Inflammatory macrophage treated with lipopolysaccharide for 1 hour (primary cell): ENCODE measurements around the gene CERK.

Experiments used
- DNase-seq, 2 donors: peaks; one replicate each; pipeline ENCODE4 v3.0.0-alpha.2; 2020 to 2022

The CERK gene

DNA sequence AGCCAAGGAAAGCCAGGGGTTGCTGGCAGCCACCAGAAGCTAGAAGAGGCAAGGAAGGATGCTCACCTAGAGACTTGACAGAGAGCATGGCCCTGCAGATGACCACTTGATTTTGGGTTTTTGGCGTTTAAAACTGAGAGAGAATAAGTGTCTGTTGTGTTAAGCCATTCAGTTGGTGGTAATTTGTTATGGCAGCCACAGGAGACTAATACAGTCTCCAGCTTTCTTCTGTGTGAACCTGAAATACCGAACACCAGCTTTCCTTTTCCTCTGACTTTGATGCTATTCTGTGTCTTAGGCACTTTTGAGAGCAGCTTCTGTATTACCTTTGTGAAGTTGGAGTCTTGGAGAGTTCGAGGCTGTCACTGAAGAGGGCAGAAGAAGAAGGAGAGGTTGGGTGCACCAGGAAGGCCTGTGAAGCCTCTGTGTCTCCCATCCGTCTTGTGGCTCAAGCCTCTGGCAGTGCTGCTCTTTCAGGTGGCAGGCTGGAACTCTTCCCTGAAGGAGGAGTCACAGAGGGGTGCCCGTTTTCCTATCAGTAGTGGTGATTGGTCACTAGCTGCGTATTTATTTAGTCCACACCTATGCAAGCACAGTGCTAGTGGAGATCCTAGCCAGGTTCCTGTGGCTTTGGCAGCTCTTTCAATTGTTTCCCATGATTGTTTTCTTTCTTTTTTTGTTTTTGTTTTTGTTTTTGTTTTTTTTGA is 26.9 kb upstream of the CERK start:
- DNase-seq = no peak

DNA sequence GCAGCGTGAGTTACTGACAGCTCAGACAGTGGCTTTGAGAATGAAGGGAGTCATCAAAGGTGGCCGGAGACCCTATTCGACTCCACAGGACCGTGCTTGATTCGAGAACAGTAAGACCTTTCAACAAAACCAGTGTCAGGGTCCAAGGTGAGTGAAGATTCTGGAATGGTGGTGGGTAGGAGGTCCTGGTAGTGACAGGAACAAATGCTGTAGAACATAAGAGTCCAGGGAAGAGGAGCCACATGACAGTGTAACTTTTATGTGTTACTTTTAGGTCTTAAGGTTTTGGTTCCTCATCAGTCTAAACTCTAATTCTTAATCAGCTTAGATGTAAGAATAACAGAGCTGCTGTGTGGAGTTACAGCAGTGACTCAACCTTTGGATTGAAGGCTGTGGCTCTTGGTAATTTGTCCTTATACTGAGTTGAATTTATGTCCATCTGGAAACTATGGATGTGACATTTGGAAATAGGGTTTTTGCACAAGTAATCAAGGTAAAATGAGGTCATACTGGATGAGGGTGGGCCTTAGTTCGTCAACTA is 26.2 kb upstream of the CERK start:
- DNase-seq = no peak

DNA sequence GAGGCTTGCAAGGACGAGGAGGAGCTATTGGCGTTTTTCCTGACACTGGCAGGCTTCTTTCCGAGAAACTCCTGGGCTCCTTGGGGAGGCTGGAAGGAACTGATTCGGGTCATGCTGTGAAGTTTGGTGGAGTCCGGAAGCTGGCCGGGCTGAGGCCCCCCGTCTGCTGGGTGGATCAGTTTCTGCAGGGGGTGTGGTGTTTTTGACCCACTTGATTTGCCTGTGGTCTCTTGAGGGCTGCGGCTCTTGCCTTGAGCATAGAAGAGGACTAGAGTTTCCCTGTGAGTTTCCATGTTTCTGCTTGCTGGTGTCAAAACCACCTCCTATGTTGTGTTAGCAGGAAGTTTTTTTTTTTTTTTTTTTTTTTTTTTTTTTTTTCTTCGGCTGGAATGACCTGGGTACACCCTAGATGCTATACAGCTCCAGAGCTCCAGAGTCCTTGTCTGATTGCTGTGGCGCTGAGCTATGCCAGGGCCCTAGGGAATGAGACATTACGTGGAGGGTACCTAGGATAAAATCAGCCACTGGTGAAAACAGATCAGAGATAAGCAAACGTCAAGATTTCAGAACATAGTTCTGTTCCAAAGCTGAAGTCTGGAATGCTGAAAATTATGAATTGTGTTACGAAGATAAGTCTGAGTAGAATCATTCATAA is 25.1 kb upstream of the CERK start:
- DNase-seq = no peak

DNA sequence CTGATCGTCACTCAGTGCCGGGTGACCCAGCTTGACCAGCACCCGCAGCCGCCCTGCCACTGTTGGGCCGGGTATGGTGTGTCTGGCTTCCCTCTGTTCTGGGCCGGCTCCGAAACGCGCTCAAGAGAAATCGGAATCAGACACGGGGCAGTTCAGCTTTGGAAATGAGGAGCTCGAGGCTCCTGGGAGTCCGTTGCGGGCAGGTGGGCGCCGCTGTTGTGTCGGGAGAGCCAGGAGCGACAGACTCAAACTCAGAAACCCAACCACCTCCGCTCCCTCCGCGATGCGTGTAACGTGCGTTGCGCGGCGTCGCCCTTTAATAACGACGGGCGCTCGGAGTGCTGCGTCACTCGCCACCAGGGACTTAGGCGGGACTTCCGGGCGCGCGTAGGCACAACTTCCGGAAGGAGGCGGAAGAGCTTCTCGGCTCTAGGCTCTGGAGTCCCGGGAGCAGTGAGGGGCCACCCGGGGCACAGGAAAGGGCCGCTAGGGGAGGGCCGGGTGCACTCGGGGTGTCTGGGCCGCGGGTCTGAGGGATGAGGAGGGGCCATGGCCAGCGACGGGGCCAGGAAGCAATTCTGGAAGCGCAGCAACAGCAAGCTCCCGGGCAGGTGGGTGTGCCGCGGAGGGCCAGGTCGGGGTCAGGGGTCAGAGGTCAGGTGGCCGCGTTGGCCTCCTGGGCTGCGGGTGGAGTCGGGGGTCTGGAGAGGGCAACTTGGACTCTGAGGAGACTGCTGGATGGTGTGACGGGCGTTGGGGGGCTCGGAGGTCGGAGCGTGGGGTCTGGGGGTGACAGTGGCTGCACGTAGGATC is 24.4 kb upstream of the CERK start, which contains the start of gene TBC1D22A:
TSS of gene TBC1D22A (plus strand) at position 413 of the 813 bp plus-strand sequence. CDS start at position 550, 137 bp downstream.
- DNase-seq = peak; percentile 92 to 98

DNA sequence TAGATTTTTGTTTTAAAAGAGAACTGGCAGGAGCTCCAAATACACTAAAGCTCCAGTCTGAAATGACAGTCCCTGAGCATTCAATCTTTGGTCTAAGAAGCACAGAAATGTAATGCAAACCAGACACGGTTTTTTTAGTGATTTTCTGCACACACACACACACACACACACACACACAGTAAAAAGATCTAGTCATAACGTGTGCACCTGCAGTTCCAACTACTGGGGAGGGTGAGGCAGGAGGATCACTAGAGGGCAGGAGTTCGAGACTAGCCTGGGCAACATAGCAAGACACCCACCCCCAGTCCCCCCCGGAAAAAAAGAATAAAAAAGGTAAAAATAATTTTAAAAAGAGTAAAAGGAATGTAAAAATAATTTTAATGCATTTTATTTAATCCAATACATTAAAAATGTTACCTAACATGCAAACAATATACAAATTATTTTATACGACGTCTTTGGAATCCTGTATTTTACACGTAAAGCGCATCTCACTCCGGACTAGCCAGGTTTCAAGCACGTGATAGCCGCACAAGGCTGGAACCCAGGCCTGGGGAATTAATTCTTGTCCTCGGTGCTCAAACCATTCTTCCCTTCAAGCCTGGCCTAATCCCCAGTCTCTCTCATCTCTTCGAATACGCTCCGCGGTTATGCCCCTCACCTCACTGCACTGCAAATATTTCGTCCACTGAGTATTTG is 23.6 kb upstream of the CERK start:
- no peak for DNase-seq

DNA sequence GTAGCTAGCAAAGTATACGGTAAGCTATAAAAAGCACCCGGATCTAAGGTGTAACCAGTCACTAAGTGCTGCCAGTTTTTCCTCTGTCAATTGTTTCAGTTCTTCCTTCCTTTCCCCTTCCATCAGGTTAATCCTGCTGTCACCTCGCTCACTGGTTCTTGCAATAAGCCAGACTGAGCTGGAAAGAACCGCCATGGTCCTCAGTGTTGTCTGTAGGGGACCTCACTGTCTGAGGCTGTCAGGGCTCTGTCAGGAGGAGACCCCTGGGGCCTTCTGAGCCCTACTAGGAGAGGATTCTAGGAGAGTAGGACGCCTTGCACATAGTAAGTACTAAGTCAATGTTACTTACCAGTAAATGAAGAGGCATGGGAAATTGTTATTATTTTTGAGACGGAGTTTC is 23.0 kb upstream of the CERK start:
- no peak for DNase-seq

DNA sequence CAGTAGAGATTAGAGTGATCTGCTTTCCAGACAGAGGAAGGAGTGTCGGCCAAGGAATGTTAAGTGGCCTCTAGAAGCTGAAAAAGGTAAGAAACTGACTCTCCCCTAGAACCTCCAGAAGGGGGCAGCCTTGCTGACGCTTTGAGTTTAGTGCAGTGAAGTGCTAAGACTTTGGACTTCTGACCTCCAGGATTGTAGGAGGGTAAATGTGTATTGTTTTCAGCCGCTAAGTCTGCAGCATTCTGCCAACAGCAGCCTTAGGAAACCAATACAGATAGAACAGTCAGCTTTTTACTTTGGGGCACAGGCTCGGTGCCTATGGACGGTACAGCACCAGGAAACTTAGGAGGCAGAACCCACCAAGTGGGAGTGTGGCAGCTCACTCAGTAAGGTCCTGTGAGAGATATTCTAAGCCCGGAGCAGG is 20.8 kb upstream of the CERK start:
- DNase-seq = peak; percentile 52 to 83

DNA sequence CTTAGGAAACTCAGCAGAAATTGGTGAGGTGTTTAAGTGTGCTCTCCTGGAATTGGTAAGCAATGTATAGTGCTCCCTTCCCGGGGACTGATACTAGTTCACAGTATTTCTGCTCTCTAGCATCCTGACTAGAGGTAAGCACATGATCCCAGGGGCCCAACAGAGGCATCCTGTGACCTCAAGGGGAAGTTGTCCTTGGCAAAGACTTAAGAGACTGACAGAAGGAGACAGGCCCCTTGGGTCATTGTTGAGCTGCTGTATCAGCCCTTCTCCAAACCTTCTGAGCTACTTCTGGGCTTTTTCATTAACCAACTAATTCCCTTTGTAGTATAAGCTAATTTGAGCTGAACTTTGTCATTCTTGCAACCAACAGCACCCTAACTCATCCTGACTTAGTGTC is 20.1 kb upstream of the CERK start:
- DNase-seq = no peak

DNA sequence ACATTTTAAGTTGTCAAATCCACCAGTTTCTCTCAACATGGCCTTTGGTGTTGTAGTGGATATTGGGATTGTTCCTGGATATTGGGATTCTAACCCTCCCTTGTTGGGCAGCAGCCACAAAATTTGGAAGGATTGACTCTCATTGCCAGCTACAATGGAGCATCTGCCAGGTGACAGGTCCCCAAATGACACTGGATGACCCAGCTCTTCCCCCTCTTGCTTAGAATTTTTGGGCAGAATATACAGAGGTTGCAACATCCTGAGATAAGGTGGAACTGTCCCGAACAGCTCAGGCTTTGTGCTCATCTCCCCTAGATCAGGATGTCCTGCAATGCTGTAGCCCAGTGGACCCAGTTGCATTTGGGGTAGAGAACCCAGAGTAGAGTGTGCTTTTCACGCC is 19.1 kb upstream of the CERK start:
- no peak for DNase-seq

DNA sequence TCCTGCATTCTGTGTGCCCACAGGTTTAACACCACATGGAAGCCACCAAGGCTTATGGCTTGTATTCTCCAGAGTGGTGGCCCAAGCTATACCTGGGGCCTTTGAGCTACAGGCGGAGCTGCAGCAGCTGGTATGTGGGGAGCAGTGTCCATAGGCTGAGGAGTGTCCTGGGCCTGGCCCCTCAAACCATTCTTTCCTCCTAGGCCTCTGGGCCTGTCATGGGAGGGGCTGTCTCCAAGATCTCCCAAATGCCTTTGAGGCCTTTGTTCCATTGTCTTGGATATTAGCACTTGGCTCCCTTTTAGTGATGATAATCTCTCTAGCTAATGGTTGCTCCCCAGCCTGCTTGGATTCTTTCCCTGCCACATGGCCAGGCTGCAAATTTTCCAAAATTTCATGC is 18.0 kb upstream of the CERK start:
- DNase-seq = no peak

DNA sequence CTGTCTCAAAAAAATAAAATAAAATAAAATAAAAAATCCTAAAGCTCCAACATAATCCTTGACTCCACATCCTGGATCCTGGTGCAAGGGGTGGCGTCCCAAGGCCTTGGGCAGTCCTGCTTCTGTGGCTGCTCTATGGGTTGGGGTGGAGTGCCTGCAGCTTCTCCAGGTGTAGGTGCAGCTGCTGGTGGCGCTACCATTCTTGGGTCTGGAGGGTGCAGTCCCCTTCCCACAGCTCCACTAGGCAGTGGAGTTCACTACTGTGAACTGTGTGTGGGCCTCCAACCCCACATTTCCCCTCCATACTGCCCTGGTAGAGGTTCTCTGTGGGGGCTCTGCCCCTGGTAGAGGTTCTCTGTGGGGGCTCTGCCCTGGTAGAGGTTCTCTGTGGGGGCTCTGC is 17.5 kb upstream of the CERK start:
- no peak for DNase-seq

DNA sequence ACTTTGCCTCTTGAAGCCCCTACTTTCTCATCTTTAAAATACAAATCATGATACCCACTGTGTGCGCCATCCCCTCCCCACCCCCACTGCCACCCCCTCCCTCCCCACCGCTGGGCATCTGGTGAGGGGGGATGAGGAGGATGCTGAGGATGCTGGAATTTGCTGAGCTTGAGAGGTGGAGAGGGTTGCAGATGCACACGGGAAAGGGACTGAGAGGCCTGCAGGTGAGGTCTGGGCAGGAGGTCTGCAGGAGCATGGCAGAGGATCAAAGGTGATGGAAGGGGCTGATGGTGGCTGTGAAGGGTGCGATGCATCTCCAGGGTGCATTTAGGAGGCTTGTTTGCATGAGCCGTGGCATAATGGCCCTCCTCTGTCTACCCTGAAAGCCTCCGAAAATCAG is 16.8 kb upstream of the CERK start:
- DNase-seq = no peak

DNA sequence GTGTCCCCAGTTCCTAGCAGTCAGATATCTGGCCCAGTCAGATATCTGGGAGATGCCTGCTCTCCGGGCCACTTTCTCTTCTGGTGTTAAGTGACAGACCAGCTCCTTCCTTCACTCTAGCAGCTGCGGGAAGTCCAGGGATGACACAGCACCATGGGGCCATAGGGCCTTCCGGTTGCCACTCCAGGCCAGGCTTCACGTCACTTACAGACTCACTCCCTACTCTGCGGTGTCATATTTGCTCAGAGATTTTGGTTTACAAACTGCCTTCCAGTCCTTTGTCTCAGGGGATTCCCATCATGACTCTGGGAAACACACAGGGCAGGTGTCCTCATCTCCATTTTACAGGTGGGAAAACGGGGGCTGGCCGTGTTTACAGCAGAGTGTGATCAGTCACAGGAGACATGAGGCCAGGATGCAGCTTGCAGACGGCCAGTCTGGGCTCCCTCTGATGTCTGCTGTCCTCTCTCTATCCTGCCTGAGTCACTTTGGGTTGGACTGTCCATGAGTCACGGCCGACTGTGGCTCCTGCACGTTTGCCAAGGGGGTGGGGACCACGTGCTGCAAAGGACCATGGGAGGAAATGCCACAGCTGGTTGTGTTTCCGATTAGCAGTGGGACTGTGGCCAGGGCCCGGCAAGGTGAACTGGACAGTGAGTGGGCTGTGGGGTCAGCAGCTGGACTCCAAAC is 16.2 kb upstream of the CERK start:
- peak; percentile 92 to 96 for DNase-seq

DNA sequence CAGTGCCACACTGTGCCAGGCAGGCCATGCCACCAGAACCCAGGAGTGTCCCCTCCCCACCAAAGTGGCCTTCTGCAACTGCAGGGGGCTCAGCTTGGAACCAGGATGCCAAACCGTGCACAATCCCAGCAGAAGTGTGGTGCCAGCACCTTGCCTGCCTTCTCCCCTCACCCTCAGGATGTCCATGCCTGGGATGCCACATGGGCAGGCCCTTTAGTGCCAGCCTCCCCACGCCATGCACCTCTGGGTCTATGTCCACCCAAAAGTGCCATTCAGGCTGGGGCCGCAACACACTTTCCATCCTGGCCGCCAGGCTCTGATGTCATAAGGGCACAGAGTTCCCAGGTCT is 15.7 kb upstream of the CERK start:
- no peak for DNase-seq

DNA sequence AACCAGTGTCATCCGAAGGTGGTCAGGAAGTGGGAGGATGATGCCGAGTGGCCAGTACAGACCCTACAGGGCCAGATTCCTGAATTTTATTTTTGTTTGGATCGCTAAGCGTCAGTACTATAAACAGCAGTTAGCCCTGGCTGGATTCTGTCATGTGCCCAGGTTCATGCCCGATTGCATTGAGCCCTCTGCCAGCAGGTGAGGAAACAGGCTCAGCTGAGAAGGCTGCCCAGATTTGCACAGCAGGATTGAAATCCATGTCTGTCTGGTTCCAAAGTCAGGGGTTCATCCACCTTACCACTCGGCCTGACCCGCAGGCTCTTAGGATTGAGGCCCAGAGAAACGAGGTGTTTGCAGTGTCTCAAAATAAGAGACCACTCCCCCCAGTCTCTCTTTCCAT is 15.3 kb upstream of the CERK start:
- no peak for DNase-seq

DNA sequence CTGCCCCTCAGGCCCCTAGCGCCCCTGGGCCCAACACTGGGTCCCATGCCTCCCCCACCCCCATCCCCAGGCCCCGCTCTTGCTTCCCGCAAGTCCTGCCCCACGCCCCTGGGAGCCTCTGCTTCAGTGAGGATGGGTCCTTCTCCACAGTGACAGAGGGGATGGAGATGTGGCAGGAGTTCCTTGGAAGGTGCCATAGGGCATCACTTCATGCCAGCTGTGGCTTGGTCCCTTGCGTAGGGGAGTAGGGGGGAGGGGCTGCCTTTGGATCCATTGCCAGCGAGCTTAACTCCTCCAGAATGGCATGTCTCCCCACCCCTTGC is 14.9 kb upstream of the CERK start:
- no peak for DNase-seq

DNA sequence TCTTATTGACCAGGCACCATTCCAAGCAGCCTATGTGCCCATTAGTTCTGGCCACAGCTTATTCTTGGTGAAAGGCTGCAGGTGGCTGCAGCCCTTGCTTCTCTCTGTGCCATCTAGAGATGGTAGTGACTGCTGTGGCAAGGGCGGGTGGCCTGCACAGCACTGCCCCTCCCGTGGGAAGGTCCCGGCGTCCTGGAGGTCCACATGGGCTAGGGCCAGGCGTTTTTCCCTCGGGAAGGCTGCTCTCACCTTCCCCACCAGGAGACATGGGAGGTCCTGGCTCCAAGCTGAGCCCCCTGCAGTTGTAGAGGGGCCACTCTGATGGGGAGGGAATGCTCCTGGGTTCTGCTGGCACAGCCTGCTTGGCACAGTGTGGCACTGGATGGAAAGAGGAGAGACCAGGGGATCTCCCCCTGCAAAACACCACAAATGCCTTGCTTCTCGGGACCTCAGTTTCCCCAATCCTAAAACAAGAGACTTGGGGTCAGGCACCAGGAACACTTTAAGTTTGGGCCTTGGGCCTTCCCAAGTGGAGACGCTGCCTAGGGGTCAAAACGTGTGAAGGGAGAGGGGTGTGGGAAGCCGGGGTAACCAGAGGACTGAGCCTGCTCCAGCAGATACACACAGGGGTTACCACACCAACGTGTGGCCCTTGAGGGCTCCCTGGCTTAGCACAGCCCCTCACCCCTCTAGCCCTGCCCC is 14.4 kb upstream of the CERK start:
- DNase-seq = no peak

DNA sequence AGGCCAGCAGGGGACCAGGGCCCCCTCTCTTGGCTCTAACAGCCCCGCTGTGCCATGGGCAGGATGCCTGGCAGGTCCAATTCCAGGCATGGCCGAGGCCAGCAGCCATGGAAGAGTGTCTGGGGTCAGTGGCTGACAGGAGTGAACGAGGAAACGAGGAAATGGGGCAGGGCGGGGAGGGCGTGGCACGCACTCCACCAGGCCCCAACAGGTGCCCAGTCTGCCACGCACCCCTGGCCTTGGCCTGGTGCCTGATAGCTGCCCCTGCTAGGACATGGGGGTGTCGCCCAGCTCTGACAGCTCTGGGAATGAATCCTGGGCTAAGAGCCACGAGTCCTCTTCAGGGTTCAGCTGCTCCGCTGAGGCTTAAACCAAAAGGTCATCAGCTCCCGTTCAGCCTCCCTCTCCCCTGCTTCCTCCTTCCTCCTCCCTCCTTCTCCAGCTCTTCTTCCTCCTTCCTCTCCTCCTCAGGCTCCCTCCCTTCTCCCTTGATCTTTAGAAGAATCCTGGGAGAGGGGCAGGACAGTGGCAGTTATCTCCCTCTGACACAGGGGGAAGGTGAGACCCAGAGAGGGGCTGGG is 12.9 kb upstream of the CERK start:
- DNase-seq = no peak

DNA sequence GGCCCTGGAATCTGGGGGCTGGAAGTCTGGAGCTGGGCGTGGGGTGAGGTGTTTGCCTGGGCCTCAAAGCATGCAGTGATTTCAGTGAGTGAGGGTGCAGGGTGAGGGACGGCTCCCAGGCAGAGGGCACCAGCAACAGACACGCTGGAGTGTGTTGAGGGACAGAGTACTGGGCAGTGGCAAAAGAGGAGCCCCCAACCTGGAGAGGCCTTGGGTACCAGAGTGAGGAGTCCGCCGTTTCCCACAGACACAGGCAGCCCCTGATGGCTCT is 12.4 kb upstream of the CERK start:
- no peak for DNase-seq

DNA sequence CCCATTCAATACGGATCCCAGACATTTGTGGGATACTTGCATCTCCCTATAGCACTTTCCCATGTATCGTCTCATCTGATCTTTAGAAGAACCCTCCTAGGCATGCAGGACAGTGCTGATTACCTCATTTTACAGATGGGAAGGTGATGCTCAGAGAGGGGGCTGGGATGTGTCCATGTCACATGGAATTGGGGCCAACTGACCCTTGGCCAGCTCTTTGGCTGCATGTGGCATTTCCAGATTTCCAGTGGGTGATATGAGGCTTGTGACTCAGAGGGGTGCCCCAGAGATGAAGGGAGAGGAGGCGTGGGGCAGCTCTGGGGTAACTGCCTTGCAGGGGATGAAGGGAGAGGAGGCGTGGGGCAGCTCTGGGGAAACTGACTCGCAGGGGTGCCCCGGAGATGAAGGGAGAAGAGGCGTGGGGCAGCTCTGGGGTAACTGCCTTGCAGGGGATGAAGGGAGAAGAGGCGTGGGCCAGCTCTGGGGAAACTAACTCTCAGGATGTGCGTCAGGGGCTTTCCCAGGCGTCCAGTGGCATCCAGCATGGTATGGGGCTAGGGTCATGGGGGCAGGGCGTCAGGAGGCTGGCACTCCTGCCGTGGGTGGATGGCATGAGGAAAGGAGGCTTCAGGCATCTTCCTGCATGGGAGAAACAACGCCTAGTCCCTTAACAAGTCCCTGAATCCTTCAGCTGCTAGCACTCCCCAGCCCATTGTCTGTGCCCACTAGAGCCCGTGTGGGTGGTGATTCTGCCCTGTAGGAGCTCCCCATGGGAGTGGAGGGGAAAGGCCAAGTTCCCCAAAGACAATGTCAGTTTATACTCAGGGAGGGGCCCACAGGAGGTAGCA is 11.9 kb upstream of the CERK start:
- peak; percentile 89 to 98 for DNase-seq
